Subcutaneous adipose tissue (tissue), 4 donors: ENCODE measurements around the gene SLC30A7. TPM values are rescaled to one million over a fixed set of nuclear protein-coding genes. Genes with fewer than 3 reads are reported as not detected.

Experiments
- total RNA-seq, 4 donors: library from RNA; depleted of rRNA; stranded (reverse); fragments of >200 nt; gene quantifications; one replicate each; pipeline ENCODE4 v1.1.0, GENCODE V29; 2016
- TF ChIP-seq, protein P1 (sequence below): fragments of 450-650 bp; IDR thresholded peaks from one replicate; pipeline ENCODE4 v1.5.1; 2016; ENCODE audit warnings: low read depth, mild to moderate bottlenecking, control low read depth, antibody characterized with exemption, moderate library complexity

Gene SLC30A7
- total RNA-seq, 4 donors from 2014 or later: 19.4 to 27.6 (median 26.4) TPM

GRCh38 chr1:100942304-100943046 is 46.6 kb downstream of the SLC30A7 start:
- TF ChIP-seq, protein P1, sequence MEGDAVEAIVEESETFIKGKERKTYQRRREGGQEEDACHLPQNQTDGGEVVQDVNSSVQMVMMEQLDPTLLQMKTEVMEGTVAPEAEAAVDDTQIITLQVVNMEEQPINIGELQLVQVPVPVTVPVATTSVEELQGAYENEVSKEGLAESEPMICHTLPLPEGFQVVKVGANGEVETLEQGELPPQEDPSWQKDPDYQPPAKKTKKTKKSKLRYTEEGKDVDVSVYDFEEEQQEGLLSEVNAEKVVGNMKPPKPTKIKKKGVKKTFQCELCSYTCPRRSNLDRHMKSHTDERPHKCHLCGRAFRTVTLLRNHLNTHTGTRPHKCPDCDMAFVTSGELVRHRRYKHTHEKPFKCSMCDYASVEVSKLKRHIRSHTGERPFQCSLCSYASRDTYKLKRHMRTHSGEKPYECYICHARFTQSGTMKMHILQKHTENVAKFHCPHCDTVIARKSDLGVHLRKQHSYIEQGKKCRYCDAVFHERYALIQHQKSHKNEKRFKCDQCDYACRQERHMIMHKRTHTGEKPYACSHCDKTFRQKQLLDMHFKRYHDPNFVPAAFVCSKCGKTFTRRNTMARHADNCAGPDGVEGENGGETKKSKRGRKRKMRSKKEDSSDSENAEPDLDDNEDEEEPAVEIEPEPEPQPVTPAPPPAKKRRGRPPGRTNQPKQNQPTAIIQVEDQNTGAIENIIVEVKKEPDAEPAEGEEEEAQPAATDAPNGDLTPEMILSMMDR: no peak

- TF ChIP-seq, protein P1: no peak
Observed at GRCh38 chr1:100943533-100943932, 47.6 kb downstream of the SLC30A7 start.

DNA sequence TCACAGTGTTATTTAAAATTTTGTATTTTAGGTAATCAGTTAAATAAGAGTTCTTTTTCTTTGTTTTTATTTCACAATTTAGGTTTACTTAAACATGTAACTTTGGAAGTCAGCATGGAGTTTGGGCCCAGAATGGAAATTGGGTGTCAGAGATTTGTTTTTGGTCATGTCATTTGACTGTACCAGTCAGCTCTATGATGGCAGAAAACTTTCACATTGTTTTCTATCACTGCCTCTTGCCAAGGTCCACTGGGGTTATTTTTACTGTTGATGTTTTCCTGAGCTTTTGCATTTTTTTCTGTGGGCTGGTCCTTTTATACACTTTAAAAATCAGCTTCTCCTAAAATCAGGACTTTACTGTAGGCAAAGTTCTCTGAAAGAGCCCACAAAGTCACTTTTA is 54.4 kb downstream of the SLC30A7 start:
- TF ChIP-seq, protein P1: no peak

DNA sequence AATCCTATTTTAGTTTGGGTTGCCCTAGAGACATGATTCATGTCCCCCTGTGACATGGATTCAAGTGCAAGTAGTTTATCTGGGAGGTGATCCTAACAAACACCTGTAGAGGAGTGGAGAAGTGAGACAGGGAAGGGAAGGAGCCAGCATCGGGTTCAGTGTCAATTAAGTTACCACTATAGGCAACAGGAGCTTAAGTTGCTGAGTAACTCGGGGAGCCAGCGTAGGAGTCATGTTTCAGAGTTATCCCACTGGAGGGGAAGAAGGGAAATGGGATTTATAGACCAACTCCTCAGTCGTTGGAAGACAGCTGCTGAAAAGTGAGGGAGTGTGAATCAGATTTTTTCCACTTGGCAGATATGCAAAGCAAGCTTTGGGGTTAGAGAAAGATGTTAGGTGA is 54.9 kb downstream of the SLC30A7 start:
- TF ChIP-seq, protein P1: no peak

GRCh38 chr1:100952104-100952745 is 56.3 kb downstream of the SLC30A7 start:
- TF ChIP-seq, protein P1: no peak

- TF ChIP-seq, protein P1: no peak
Observed at GRCh38 chr1:100953960-100954730, 58.3 kb downstream of the SLC30A7 start.

DNA sequence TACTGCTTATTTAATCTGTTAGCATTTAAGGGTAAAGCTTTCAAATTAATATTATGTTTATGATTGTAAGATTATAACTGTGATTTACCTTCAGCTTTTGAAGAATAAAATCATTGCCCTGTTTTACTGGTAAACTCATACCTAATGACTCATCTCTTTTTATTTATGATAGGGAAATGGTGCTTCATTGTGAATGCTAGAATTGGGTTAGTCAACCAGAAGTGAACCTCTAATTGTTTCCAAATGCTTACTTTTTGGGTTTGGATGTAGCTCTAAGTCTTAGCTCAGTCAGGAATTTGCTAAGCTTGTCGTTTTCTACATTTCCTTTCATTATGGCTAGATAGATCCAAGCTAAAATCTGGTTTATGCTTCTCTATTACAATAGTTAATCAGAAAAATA is 59.4 kb downstream of the SLC30A7 start:
- TF ChIP-seq, protein P1: no peak
